A549 (cell line): ENCODE data around the gene HPGD.

Source experiments
- EHMT2 ChIP-seq: fragments of 200-600 bp; sonication (generic); IDR thresholded peaks from 2 replicates; pipeline ENCODE4 v1.6.1; 2016; ENCODE audit warnings: antibody characterized with exemption, low read depth, mild to moderate bottlenecking, moderate library complexity
- EP300 ChIP-seq, 2 experiments: fragments of >200 bp; sonication (Bioruptor Twin); formaldehyde crosslinking; IDR thresholded peaks; 2 replicates in 1 of 2; 3 replicates in 1 of 2; pipeline ENCODE4 v1.6.1; 2016 to 2017
- HOXB5 ChIP-seq: fragments of 250-450 bp; sonication (Bioruptor Pico); IDR thresholded peaks from 2 replicates; pipeline ENCODE4 v1.5.0; 2020; ENCODE audit warnings: mild to moderate bottlenecking, moderate library complexity
- JUN ChIP-seq, 2 experiments: fragments of >200 bp; sonication (Bioruptor Twin); formaldehyde crosslinking; IDR thresholded peaks; 2 replicates in 1 of 2; 3 replicates in 1 of 2; pipeline ENCODE4 v1.6.1; 2016 to 2017
- JUNB ChIP-seq: fragments of >200 bp; sonication (Bioruptor Twin); formaldehyde crosslinking; IDR thresholded peaks from 2 replicates; pipeline ENCODE4 v1.6.1; 2016
- MYC ChIP-seq: IDR thresholded peaks from 2 replicates; pipeline ENCODE4 v1.6.1; 2012; ENCODE audit warnings: mild to moderate bottlenecking, inconsistent platforms, low read length, improper control_type of control experiment, borderline replicate concordance
- POLR2A ChIP-seq: IDR thresholded peaks from 2 replicates; pipeline ENCODE4 v1.6.1; 2012; ENCODE audit warnings: mild to moderate bottlenecking, low read length
- RAD21 ChIP-seq, 2 experiments: fragments of >200 bp in 1 of 2; sonication (Bioruptor Twin) in 1 of 2; formaldehyde crosslinking in 1 of 2; IDR thresholded peaks in 1 of 2; conservative IDR thresholded peaks in 1 of 2; 2 replicates in 1 of 2; 3 replicates in 1 of 2; pipeline ENCODE4 v1.6.1; 2012 to 2018; ENCODE audit warnings: inconsistent platforms in 1 of 2
- SREBF2 ChIP-seq: fragments of 450-650 bp; IDR thresholded peaks from 2 replicates; pipeline ENCODE4 v1.6.1; 2014; ENCODE audit warnings: mild to moderate bottlenecking, moderate library complexity
- ZFP36 ChIP-seq: fragments of 450-650 bp; IDR thresholded peaks from 2 replicates; pipeline ENCODE4 v1.6.1; 2014; ENCODE audit warnings: borderline replicate concordance; ENCODE audit not compliant: partially characterized antibody
- TF ChIP-seq, protein P1 (sequence below): fragments of >200 bp; sonication (Bioruptor Twin); formaldehyde crosslinking; IDR thresholded peaks from 3 replicates; pipeline ENCODE4 v1.6.1; 2016
- TF ChIP-seq, protein P2 (sequence below): fragments of >200 bp; sonication (Bioruptor Twin); formaldehyde crosslinking; IDR thresholded peaks from 3 replicates; pipeline ENCODE4 v1.5.1; 2016

DNA sequence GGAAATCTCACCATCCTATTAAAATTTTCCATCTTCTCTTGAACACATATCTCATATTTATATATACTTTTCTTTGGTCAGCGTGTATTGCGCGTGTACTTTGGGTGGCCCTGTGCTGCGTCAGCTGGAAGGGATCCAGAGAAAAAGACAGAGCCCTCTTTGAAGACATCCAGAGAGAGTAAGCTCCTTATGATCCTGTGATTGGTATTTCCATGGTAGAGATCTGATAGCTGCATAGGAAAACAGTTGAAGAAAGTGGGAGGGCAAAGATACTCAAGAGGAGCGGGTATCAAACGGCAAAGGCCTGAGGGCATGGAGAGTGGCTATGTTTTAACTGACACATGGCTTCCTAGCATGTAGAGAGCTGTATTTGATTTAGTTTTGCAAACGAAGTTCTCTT is 4.4 kb upstream of the HPGD start:
- TF ChIP-seq RAD21 (conservative IDR thresholded peaks at IDR 0.05 in 1 of 2, IDR thresholded peaks at IDR 0.05 in 1 of 2), result no peak
- TF ChIP-seq, protein P1, sequence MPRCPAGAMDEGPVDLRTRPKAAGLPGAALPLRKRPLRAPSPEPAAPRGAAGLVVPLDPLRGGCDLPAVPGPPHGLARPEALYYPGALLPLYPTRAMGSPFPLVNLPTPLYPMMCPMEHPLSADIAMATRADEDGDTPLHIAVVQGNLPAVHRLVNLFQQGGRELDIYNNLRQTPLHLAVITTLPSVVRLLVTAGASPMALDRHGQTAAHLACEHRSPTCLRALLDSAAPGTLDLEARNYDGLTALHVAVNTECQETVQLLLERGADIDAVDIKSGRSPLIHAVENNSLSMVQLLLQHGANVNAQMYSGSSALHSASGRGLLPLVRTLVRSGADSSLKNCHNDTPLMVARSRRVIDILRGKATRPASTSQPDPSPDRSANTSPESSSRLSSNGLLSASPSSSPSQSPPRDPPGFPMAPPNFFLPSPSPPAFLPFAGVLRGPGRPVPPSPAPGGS, result no peak
- TF ChIP-seq ZFP36, result no peak
- TF ChIP-seq MYC, result no peak
- TF ChIP-seq, protein P2, sequence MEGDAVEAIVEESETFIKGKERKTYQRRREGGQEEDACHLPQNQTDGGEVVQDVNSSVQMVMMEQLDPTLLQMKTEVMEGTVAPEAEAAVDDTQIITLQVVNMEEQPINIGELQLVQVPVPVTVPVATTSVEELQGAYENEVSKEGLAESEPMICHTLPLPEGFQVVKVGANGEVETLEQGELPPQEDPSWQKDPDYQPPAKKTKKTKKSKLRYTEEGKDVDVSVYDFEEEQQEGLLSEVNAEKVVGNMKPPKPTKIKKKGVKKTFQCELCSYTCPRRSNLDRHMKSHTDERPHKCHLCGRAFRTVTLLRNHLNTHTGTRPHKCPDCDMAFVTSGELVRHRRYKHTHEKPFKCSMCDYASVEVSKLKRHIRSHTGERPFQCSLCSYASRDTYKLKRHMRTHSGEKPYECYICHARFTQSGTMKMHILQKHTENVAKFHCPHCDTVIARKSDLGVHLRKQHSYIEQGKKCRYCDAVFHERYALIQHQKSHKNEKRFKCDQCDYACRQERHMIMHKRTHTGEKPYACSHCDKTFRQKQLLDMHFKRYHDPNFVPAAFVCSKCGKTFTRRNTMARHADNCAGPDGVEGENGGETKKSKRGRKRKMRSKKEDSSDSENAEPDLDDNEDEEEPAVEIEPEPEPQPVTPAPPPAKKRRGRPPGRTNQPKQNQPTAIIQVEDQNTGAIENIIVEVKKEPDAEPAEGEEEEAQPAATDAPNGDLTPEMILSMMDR, result no peak
- no peak for TF ChIP-seq JUNB
- TF ChIP-seq HOXB5, result no peak
- no peak for TF ChIP-seq POLR2A
- TF ChIP-seq EHMT2, result no peak
- no peak for TF ChIP-seq EP300 (IDR thresholded peaks at IDR 0.05)
- no peak for TF ChIP-seq SREBF2
- TF ChIP-seq JUN (IDR thresholded peaks at IDR 0.05), result no peak
